Psoas muscle (tissue), 8 donors: ENCODE data around the gene NEK7. TPM values are rescaled to one million over a fixed set of nuclear protein-coding genes. Genes with fewer than 3 reads are reported as not detected.
"Not testable (repeated sequence)": the region's sequence is repeated elsewhere in the genome, so short reads cannot be mapped to it uniquely, and the experiment has no call there.

Source experiments
- ATAC-seq, 4 donors: fragments of 200-7000 bp; cut with Tn5 transposase; one replicate each; pipeline ENCODE4 v1.9.1; 2020; ENCODE audit warnings: moderate library complexity in 3 of 4, mild to moderate bottlenecking in 2 of 4
- DNase-seq, 2 donors: peaks; one replicate each; pipeline ENCODE4 v3.0.0-alpha.2; 2020
- H3K27ac ChIP-seq: fragments of 200-600 bp; one replicate; pipeline ENCODE4 v1.8.0; 2022
- H3K27me3 ChIP-seq, 3 donors: fragments of 200-600 bp in 1 of 3; one replicate each; pipeline versions ENCODE4 v1.6.1 to v1.8.0; 2013 to 2022; ENCODE audit warnings: low read length in 2 of 3, mild to moderate bottlenecking in 2 of 3, moderate library complexity in 1 of 3; ENCODE audit not compliant: insufficient read depth in 3 of 3
- H3K36me3 ChIP-seq, 2 donors: fragments of 200-600 bp in 1 of 2; one replicate each; pipeline versions ENCODE4 v1.6.1 to v1.8.0; 2013 to 2022; ENCODE audit warnings: low read depth in 1 of 2, mild to moderate bottlenecking in 1 of 2, moderate library complexity in 1 of 2; ENCODE audit not compliant: insufficient read depth in 1 of 2
- H3K4me1 ChIP-seq: fragments of 200-600 bp; one replicate; pipeline ENCODE4 v1.8.0; 2022
- H3K4me3 ChIP-seq: fragments of 200-600 bp; one replicate; pipeline ENCODE4 v1.8.0; 2022; ENCODE audit warnings: mild to moderate bottlenecking
- H3K9me3 ChIP-seq: fragments of 200-600 bp; one replicate; pipeline ENCODE4 v1.8.0; 2022
- WGBS, 3 donors: extraction: QIAGEN DNeasy Blood & Tissue Kit; methylation state at CpG; one replicate each; pipeline versions ENCODE4 v1.1.6 to v1.1.7; 2013; 5-methylcytosine and 5-hydroxymethylcytosine counted together
- intact Hi-C, 2 donors: fragments of 100-400 bp; cut with DNase I; formaldehyde crosslinking; loops; one replicate each; pipeline versions ENCODE4 v1.11.0 to v1.14.2; 2022
- polyA plus RNA-seq, 3 donors: library from polyadenylated mRNA; stranded (reverse); fragments of 200-250 nt; gene quantifications; one replicate each; pipeline ENCODE4 v1.2.3, GENCODE V29; 2013
- total RNA-seq, 4 donors: library from RNA; stranded (reverse); fragmentation: NEBNext Ultra II Directional in 2 of 4; extraction: Animal tissue kit (Norgen Biotek cat#: 25700) in 2 of 4; gene quantifications; one replicate each; pipeline versions ENCODE4 v1.2.1 to v1.2.4, GENCODE V29; 2021 to 2023
- TF ChIP-seq, protein P1 (sequence below): fragments of 200-600 bp; IDR thresholded peaks from one replicate; pipeline ENCODE4 v1.8.0; 2022; ENCODE audit warnings: antibody characterized with exemption
- donor health status: healthy with polysubstance abuse.
- donor health status: DM: no; HTN: no; CAD: no; lungs with moderate emphysema.
- donor health status: Bipolar disorder and iron deficiency.
- donor health status: healthy.
- donor health status: DM: yes; HTN: yes; CAD: no.
- donor health status: DM: no; HTN: no; CAD: no.
- donor health status: DM: no; HTN: no; CAD: no.
- donor health status: DM: yes; HTN: yes; CAD: no.

The NEK7 gene
- total and polyA plus RNA-seq, 7 donors: 10.1 to 88.2 (median 61.3) TPM

GRCh38 chr1:198187973-198188588, 31.3 kb downstream of the NEK7 start:
- Histone ChIP-seq H3K36me3 (no peaks in the 10 kb centered on the region), H3K27ac (no peak overlapping the region), H3K4me3 (no peak overlapping the region), H3K4me1 (peaks cover 69% of the 10 kb centered on the region), H3K27me3 (no peaks in the 10 kb centered on the region), H3K9me3 (no peaks in the 10 kb centered on the region)
- no peak for ATAC-seq
- WGBS, 3 donors: 62 to 77% (median 77%) methylated on average over 3 of the region's 3 CpGs
- TF ChIP-seq, protein P1, sequence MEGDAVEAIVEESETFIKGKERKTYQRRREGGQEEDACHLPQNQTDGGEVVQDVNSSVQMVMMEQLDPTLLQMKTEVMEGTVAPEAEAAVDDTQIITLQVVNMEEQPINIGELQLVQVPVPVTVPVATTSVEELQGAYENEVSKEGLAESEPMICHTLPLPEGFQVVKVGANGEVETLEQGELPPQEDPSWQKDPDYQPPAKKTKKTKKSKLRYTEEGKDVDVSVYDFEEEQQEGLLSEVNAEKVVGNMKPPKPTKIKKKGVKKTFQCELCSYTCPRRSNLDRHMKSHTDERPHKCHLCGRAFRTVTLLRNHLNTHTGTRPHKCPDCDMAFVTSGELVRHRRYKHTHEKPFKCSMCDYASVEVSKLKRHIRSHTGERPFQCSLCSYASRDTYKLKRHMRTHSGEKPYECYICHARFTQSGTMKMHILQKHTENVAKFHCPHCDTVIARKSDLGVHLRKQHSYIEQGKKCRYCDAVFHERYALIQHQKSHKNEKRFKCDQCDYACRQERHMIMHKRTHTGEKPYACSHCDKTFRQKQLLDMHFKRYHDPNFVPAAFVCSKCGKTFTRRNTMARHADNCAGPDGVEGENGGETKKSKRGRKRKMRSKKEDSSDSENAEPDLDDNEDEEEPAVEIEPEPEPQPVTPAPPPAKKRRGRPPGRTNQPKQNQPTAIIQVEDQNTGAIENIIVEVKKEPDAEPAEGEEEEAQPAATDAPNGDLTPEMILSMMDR: no peak
- intact Hi-C loops: no loop called here
- DNase-seq: no peak

DNA sequence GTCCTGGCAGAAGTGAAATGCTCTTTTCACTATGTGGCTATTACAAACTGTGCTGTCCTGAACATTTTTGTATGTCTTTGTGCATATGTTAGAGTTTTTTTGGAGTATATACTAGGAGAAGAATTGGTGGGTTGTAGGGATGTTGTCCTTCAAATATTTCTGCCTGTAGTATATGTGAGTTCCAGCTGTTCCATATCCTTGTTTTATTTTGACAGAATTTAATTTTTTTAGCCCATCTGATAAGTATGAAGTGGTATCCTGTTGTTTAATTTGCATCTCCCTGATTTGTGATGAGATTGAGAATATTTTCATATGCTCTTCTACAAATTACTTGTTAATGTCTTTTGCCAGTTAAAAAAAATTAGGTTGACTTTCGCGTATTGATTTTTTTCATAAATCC, 34.3 kb downstream of the NEK7 start:
- no peaks in the 10 kb centered on the region for H3K36me3 ChIP-seq
- peaks cover 41% of the 10 kb centered on the region for H3K4me1 ChIP-seq
- TF ChIP-seq, protein P1: no peak
- H3K27ac ChIP-seq: no peak overlapping the region
- H3K4me3 ChIP-seq: no peak overlapping the region
- ATAC-seq (no peak), DNase-seq (no peak)
- H3K27me3 ChIP-seq: no peaks in the 10 kb centered on the region
- intact Hi-C loops: no loop called here
- no peaks in the 10 kb centered on the region for H3K9me3 ChIP-seq
- 93 to 95% (median 94%) methylated on average over 2 of the region's 2 CpGs for WGBS, 3 donors

DNA sequence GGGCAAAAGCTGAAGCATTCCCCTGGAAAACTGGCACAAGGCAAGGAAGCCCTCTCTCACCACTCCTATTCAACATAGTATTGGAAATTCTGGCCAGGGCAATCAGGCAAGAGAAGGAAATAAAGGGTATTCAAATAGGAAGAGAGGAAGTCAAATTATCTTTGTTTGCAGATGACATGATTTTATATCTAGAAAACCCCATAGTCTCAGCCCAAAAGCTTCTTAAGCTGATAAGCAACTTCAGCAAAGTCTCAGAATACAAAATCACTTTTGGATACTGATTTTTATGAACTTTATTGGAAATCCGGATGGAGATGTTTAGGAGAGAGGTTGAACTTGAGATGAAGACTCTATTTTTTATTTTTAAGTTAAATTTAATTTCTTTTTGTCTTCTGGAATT, 37.1 kb downstream of the NEK7 start:
- intact Hi-C loops, H3K4me3 ChIP-seq, DNase-seq, H3K9me3 ChIP-seq, ATAC-seq, H3K27me3 ChIP-seq, H3K36me3 ChIP-seq, H3K27ac ChIP-seq: not testable (repeated sequence)
- 94 to 97% (median 95%) methylated on average over 1 of the region's 1 CpG for WGBS, 3 donors
- peaks cover 21% of the 10 kb centered on the region for H3K4me1 ChIP-seq

DNA sequence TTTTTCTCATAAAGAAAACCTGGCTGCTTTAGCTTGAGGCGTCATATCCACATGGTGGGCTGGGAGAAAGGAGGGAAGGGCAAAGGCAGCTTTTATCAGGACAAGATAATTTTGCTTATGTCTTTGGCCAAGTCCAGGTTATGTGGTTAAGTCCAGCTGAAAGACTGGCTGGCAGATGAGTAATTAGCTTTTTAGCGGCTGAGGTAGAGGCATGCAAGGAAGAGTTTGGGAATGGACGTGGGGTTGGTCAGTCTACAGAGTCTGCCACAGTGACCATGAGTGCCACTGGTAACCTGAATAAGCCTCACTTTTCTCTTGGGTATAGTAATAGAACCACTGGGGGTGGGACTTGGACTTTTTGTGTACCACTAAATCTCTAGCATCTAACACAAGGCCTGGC, 39.8 kb downstream of the NEK7 start:
- intact Hi-C loops: no loop called here
- 76 to 89% (median 83%) methylated on average over 3 of the region's 3 CpGs for WGBS, 3 donors
- Histone ChIP-seq H3K9me3 (no peaks in the 10 kb centered on the region), H3K27me3 (no peaks in the 10 kb centered on the region), H3K4me1 (peaks cover 34% of the 10 kb centered on the region), H3K27ac (no peak overlapping the region), H3K36me3 (no peaks in the 10 kb centered on the region), H3K4me3 (no peak overlapping the region)
- TF ChIP-seq, protein P1: no peak
- DNase-seq (no peak), ATAC-seq (no peak)

DNA sequence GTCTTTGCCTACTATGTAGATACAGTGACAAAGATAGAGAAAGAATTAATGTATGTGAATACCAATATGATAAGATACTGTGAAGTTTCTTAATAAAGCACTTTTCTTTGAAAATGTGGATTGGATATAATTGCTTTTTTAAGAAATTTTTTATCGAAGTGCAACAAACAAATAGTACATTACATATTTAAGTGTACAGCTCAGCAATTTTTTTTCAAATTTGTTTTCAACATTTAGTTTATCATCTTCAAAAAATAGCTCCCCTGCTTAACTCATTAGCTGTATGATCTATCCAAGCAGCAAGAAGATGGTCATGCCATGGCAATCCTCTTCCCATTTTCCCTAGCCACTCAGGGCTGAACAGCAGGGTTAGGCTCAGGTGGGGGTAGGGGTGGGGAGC, 40.5 kb downstream of the NEK7 start:
- no peaks in the 10 kb centered on the region for H3K9me3 ChIP-seq
- intact Hi-C loops: no loop called here
- H3K27me3 ChIP-seq: no peaks in the 10 kb centered on the region
- H3K4me3 ChIP-seq: no peak overlapping the region
- no peak overlapping the region for H3K27ac ChIP-seq
- WGBS, 3 donors: 93 to 95% (median 95%) methylated on average over 1 of the region's 1 CpG
- H3K4me1 ChIP-seq: peaks cover 39% of the 10 kb centered on the region
- TF ChIP-seq, protein P1: no peak
- DNase-seq: no peak
- ATAC-seq: no peak
- H3K36me3 ChIP-seq: no peaks in the 10 kb centered on the region
